ENCODE measurements around the gene TPRG1L.

TPRG1L gene

DNA sequence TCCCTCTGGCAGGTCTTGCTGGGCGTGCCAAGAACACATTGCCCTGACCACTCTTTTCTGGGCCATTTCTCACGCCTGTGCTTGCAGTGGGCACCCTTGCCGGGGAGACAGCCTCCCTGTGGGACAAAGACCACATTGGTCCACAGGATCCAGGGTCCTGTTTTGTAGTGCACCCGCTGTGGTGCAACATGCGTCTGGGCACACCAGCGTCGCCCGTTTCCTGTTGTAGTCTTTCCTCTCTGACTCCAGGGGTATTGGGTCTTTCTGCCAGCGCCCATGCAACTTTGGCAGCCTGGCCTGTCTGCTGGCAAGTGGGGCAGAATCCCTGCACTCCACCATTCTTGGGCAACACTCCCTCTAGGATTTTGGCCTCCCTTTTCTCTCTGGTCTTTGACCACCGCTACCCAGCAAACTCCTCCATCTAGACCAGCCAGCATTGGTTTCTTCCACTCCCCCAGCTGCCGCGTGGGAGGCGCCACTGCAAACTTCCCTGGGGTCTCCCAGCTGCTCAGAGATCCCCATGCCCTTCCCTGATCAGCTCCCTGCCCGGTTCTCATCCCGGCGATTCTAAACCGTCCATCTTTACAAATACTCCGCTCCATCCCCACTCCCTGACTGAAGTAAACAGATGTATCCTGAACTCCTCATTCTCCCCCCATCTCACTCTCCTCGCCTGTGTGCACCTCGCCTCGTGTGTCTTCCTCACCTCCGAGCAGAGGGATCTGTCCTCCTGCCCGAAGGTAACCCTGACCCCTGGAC is 1.2 kb upstream of the TPRG1L start:
- peak; percentile 4 for DNase-seq (ENCODE audit: low read depth)
- Histone ChIP-seq H3K27me3 (replicated peaks; ENCODE audit: control insufficient read depth, insufficient read depth, low read length) (no peaks in the 10 kb centered on the region), H3K36me3 (ENCODE audit: control insufficient read depth, insufficient read depth, low read length, severe bottlenecking) (peaks cover 17% of the 10 kb centered on the region), H3K4me3 (ENCODE audit: low read length) (peak overlapping the region; percentile 98), H3K4me1 (ENCODE audit: control insufficient read depth, insufficient read depth, low read length) (peaks cover 23% of the 10 kb centered on the region), H3K9ac (ENCODE audit: low read length) (peak overlapping the region; percentile 91), H3K9me3 (ENCODE audit: control insufficient read depth, low read length) (no peaks in the 10 kb centered on the region)

GRCh38 chr1:3625151-3625907 is 514 bp downstream of the TPRG1L start:
- Histone ChIP-seq H3K4me3 (ENCODE audit: low read length) (peak overlapping the region; percentile 98), H3K9me3 (ENCODE audit: control insufficient read depth, low read length) (no peaks in the 10 kb centered on the region), H3K9ac (ENCODE audit: low read length) (peak overlapping the region; percentile 83), H3K36me3 (ENCODE audit: control insufficient read depth, insufficient read depth, low read length, severe bottlenecking) (peaks cover 34% of the 10 kb centered on the region), H3K4me1 (ENCODE audit: control insufficient read depth, insufficient read depth, low read length) (peaks cover 20% of the 10 kb centered on the region), H3K27me3 (replicated peaks; ENCODE audit: control insufficient read depth, insufficient read depth, low read length) (no peaks in the 10 kb centered on the region)
- peak; percentile 68 for DNase-seq (ENCODE audit: low read depth)

DNA sequence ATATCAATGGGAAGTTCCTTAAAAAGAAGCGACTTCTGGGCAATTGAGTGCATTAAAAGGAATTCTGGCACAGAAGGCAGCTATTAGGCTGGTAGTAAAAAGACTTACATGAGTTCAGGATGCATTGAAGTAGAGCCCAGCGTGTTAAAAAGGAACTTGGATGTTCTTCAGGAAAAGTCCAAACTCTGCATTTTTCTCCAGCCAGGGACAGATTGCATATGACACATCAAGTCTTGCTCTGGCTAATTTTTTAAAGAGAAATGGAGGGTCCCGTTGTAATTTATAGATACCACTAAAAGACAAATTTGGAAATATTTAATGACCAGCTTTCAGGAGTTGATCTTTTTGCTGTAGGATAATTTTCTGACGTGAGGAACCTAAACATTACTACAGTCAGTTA is 1.2 kb downstream of the TPRG1L start:
- Histone ChIP-seq H3K9me3 (ENCODE audit: control insufficient read depth, low read length) (no peaks in the 10 kb centered on the region), H3K4me1 (ENCODE audit: control insufficient read depth, insufficient read depth, low read length) (peaks cover 20% of the 10 kb centered on the region), H3K9ac (ENCODE audit: low read length) (peak overlapping the region; percentile 83), H3K36me3 (ENCODE audit: control insufficient read depth, insufficient read depth, low read length, severe bottlenecking) (peaks cover 37% of the 10 kb centered on the region), H3K4me3 (ENCODE audit: low read length) (peak overlapping the region; percentile 91), H3K27me3 (replicated peaks; ENCODE audit: control insufficient read depth, insufficient read depth, low read length) (no peaks in the 10 kb centered on the region)
- DNase-seq (ENCODE audit: low read depth), result peak; percentile 4

DNA sequence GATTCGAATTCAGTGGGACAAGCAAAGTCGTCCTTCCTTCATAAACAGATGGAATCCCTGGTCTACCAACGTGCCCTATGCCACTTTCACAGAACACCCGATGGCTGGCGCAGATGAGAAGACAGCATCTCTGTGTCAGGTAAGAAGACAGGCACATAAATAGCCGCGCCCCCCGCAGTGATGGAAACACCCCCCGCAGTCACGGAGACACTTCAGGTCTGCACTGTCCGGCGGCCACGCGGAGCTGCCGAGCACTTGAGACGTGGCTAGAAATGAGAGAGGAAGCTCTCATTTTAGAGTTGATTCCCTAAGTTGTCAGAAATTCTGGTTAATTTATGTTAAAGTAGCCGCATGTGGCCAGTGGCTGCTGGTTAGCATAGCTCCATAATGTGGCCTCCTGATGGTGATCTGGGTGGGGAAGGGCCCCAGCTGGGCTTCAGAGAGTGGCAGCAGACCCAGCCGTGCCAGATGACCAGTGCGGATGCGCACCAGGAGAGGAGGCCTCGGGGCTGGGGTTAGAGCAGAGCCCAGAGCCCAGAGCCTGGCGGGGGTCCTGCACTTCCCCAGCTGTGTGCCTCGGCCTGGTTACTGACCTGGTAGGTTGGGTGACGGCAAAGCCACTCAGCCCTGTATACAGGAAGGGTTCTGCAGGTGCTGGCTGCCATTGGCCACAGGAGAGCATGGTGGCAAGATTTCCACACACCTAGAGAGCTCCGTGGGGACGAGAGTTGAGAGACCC is 2.9 kb downstream of the TPRG1L start:
- Histone ChIP-seq H3K36me3 (ENCODE audit: control insufficient read depth, insufficient read depth, low read length, severe bottlenecking) (peaks cover 43% of the 10 kb centered on the region), H3K4me1 (ENCODE audit: control insufficient read depth, insufficient read depth, low read length) (peaks cover 20% of the 10 kb centered on the region), H3K9me3 (ENCODE audit: control insufficient read depth, low read length) (no peaks in the 10 kb centered on the region), H3K9ac (ENCODE audit: low read length) (no peak overlapping the region), H3K27me3 (replicated peaks; ENCODE audit: control insufficient read depth, insufficient read depth, low read length) (no peaks in the 10 kb centered on the region), H3K4me3 (ENCODE audit: low read length) (no peak overlapping the region)
- no peak for DNase-seq (ENCODE audit: low read depth)

GRCh38 chr1:3628445-3628844 is 3.6 kb downstream of the TPRG1L start:
- no peak for DNase-seq (ENCODE audit: low read depth)
- Histone ChIP-seq H3K4me3 (ENCODE audit: low read length) (no peak overlapping the region), H3K9ac (ENCODE audit: low read length) (no peak overlapping the region), H3K27me3 (replicated peaks; ENCODE audit: control insufficient read depth, insufficient read depth, low read length) (no peaks in the 10 kb centered on the region), H3K9me3 (ENCODE audit: control insufficient read depth, low read length) (no peaks in the 10 kb centered on the region), H3K4me1 (ENCODE audit: control insufficient read depth, insufficient read depth, low read length) (peaks cover 13% of the 10 kb centered on the region), H3K36me3 (ENCODE audit: control insufficient read depth, insufficient read depth, low read length, severe bottlenecking) (peaks cover 44% of the 10 kb centered on the region)

DNA sequence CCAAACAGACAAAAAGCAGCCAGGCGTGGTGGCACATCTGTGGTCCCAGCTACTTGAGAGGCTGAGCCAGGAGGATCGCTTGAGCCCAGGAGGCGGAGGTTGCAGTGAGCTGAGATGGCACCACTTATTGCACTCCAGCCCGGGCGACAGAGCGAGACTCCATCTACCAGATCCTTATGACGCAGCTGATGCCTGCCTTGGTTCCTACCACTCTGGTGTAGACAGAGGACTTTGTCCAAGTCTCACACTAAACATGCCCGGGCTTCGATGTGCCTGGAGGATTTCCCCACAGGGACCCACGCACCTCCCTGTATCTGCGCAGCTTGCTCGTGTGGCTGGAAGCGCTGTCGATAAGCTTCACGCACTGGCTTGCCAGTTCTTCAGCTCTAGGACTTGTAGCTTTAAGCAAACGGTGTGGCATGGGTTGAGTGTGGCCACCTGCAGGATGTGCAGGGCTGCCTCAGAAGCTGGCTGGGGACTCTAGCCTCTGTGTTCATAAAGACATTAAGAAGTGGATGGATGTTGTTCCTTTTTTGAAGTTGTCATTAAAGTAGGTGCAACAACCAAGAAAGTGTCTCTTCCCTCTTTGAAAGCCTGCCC is 4.8 kb downstream of the TPRG1L start:
- H3K4me1 ChIP-seq (ENCODE audit: control insufficient read depth, insufficient read depth, low read length), result peaks cover 8% of the 10 kb centered on the region
- H3K4me3 ChIP-seq (ENCODE audit: low read length), result no peak overlapping the region
- DNase-seq (ENCODE audit: low read depth), result no peak
- H3K9me3 ChIP-seq (ENCODE audit: control insufficient read depth, low read length), result no peaks in the 10 kb centered on the region
- peaks cover 52% of the 10 kb centered on the region for H3K36me3 ChIP-seq (ENCODE audit: control insufficient read depth, insufficient read depth, low read length, severe bottlenecking)
- no peaks in the 10 kb centered on the region for H3K27me3 ChIP-seq (replicated peaks; ENCODE audit: control insufficient read depth, insufficient read depth, low read length)
- no peak overlapping the region for H3K9ac ChIP-seq (ENCODE audit: low read length)

GRCh38 chr1:3630161-3630611 is 5.4 kb downstream of the TPRG1L start:
- no peak overlapping the region for H3K4me3 ChIP-seq (ENCODE audit: low read length)
- H3K9me3 ChIP-seq (ENCODE audit: control insufficient read depth, low read length), result no peaks in the 10 kb centered on the region
- H3K27me3 ChIP-seq (replicated peaks; ENCODE audit: control insufficient read depth, insufficient read depth, low read length), result no peaks in the 10 kb centered on the region
- peaks cover 8% of the 10 kb centered on the region for H3K4me1 ChIP-seq (ENCODE audit: control insufficient read depth, insufficient read depth, low read length)
- no peak overlapping the region for H3K9ac ChIP-seq (ENCODE audit: low read length)
- peaks cover 57% of the 10 kb centered on the region for H3K36me3 ChIP-seq (ENCODE audit: control insufficient read depth, insufficient read depth, low read length, severe bottlenecking)
- no peak for DNase-seq (ENCODE audit: low read depth)

DNA sequence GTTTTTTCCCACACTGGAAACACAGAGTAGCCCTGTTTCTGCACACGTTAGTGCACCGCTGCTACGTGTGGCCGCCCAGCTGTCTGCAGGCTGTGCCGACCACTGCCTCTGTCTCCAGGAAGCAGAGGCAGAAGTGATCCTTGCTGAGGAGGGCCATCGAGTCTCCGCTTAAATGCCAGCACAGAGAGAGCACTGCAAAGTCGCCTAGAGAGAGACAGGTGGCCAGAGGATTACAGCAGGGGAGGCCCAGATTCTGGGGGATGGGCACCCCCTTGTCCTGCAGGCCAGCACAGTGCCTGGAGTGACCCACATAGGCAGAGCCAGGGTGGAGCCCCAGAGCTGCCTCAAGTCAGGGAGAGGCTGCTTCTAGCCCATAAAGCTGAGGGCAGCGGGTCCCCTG is 6.1 kb downstream of the TPRG1L start:
- Histone ChIP-seq H3K36me3 (ENCODE audit: control insufficient read depth, insufficient read depth, low read length, severe bottlenecking) (peaks cover 64% of the 10 kb centered on the region), H3K9me3 (ENCODE audit: control insufficient read depth, low read length) (no peaks in the 10 kb centered on the region), H3K27me3 (replicated peaks; ENCODE audit: control insufficient read depth, insufficient read depth, low read length) (no peaks in the 10 kb centered on the region), H3K4me3 (ENCODE audit: low read length) (no peak overlapping the region), H3K4me1 (ENCODE audit: control insufficient read depth, insufficient read depth, low read length) (peaks cover 3% of the 10 kb centered on the region), H3K9ac (ENCODE audit: low read length) (no peak overlapping the region)
- DNase-seq (ENCODE audit: low read depth), result no peak

DNA sequence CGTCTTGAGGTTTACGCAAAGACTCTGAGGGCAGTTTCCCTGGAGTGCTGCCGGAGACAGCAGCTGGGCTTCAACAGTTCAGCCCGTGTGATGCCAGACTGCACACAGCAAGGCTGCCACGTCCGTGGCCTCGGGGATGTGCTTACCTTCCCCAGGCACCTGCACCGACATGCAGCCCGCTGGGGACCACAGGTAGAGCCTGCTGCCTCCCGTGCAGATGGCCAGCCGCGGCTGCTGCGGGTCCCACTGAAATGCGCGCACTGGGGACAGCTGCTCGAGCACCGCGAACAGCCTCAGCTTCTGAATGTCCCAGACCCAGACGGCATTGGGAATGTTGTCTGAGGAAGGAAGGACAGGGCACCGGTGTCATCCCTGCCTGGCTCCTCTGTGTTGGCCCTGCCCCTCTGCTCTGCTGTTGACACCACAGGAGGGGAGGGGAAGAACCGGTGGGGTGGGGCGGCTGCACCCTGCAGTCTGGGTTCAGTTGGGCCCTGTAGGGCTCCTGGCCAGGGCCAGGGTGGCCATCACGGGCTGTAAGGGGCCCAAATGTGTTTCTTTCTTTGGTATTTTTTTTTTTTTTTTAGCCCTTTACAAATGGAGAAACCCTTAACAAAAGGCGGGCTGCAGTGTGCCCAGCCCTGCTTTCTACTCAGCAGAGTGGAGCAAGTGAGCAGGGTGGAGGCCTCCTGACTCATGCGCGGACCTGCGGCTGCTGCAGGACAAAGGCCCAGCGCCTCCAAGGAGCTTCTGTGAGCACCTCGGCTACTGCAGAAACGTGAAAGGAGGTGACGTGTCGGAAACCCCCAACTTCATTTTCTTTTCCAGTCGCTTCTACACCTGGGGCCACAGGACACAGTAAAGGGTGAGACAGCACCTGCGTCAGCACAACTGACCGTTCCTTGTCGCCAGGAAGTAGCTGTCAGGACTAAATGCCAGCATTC is 6.8 kb downstream of the TPRG1L start:
- H3K9ac ChIP-seq (ENCODE audit: low read length), result no peak overlapping the region
- H3K36me3 ChIP-seq (ENCODE audit: control insufficient read depth, insufficient read depth, low read length, severe bottlenecking), result peaks cover 71% of the 10 kb centered on the region
- H3K27me3 ChIP-seq (replicated peaks; ENCODE audit: control insufficient read depth, insufficient read depth, low read length), result no peaks in the 10 kb centered on the region
- no peak for DNase-seq (ENCODE audit: low read depth)
- H3K9me3 ChIP-seq (ENCODE audit: control insufficient read depth, low read length), result no peaks in the 10 kb centered on the region
- no peak overlapping the region for H3K4me3 ChIP-seq (ENCODE audit: low read length)
- H3K4me1 ChIP-seq (ENCODE audit: control insufficient read depth, insufficient read depth, low read length), result no peaks in the 10 kb centered on the region

- Histone ChIP-seq H3K9me3 (ENCODE audit: control insufficient read depth, low read length) (no peaks in the 10 kb centered on the region), H3K36me3 (ENCODE audit: control insufficient read depth, insufficient read depth, low read length, severe bottlenecking) (peaks cover 75% of the 10 kb centered on the region), H3K4me1 (ENCODE audit: control insufficient read depth, insufficient read depth, low read length) (no peaks in the 10 kb centered on the region), H3K9ac (ENCODE audit: low read length) (no peak overlapping the region), H3K27me3 (replicated peaks; ENCODE audit: control insufficient read depth, insufficient read depth, low read length) (no peaks in the 10 kb centered on the region), H3K4me3 (ENCODE audit: low read length) (no peak overlapping the region)
- no peak for DNase-seq (ENCODE audit: low read depth)
Measured at GRCh38 chr1:3632298-3632697, 7.5 kb downstream of the TPRG1L start.
